ENCODE results near the gene CHRNE.
A peak's percentile ranks its signal among the peaks of the same experiment; 100 is the strongest.

The CHRNE gene

DNA sequence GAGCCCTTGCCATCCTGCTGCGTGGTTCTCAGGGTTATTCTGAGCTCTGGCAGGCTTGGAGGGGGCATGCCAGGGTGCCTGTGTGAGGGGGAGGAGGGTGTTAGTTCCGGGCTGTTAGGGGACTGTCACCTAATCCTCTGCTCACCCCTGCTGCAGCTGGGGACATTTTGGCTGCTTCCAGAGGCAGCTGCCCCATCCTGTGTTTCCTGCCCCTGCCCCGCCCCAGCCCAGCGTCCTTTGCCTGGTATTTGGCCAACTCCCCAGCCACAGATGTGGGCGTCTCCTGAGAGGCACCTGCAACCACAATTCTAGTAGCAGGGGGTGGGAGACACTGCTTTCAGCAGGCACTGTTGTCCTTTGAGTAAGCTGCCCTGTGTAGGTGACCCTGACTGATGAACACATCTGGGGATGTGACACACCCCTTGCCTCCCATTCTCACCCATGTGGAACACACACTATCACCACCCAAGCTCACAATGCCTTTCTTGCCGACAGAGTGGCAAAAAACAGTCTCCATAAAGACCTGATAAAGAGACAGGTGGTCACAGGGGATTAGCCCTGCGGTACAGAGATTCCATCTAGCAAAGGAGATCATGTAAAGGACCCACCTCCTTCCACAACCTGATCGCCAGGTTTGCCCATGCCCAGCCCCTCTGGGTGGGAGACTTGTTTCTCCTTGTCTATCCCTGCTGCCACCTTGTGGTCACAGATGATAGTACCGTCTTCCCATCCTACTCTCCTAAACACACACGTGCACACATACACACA lies at the start of gene CHRNE:
Gene CHRNE (minus strand): TSS at position 48 of the 768 bp plus-strand sequence. CDS start 35 bp downstream, at position 13.
- DNase-seq (ENCODE audit: low read depth in 2 of 2) = peak; percentile 42 to 52

- no peak for DNase-seq (ENCODE audit: low read depth in 2 of 2)
Measured at GRCh38 chr17:4951486-4951885, 48.6 kb upstream of the CHRNE start.

- DNase-seq (ENCODE audit: low read depth in 2 of 2) = no peak
Measured at GRCh38 chr17:4950746-4951204, 47.9 kb upstream of the CHRNE start, which contains the start of gene ENO3. TSS of gene ENO3 (plus strand) at chr17:4951119. CDS start at chr17:4951830, 711 bp downstream.

- no peak for DNase-seq (ENCODE audit: low read depth in 2 of 2)
Measured at GRCh38 chr17:4950075-4950745, 47.3 kb upstream of the CHRNE start.

DNA sequence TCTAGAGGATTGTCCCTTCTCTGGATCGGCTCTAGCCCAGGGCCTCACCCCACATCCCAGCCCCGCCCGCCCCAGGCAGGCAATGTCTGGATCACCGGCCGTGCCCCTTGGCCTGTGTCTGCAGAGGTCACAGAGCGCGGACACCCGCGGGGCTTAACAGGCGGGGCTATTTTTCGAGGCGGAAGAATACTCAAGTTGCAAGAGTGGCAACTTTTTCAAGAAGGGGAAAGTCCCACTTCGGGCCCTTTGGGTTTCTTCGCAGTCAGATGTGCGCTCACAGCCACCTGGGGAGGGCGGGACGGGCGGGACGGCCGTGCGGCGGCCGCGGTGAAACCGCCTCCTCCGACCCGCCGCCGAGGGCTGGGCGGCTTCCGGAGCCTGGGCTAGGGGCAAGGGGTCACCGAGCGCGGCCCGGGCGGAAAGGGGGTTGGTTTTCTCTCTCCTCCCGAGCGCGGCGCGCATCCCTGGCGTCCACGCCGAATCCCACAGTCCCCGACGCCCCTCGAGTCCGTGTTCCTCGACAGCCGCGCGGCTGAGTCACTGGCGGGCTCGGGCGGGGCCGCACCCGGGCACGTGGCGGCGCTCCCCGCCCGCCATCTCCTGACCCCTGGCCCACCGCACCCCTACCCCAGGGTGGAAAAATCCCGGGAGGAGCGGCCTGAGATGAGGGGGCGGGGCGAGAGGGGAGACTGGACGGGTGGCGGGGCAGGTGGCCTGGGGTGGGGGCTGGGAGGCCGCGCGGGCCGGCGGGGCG lies 46.6 kb upstream of the CHRNE start:
- peak in 1 of 2 donors; percentile 56 for DNase-seq (ENCODE audit: low read depth in 2 of 2)

GRCh38 chr17:4948931-4949320 lies 46.0 kb upstream of the CHRNE start:
- no peak for DNase-seq (ENCODE audit: low read depth in 2 of 2)

- DNase-seq (ENCODE audit: low read depth in 2 of 2) = peak; percentile 78 to 82
Measured at GRCh38 chr17:4948166-4948930, 45.5 kb upstream of the CHRNE start, which contains the start of gene PFN1. TSS of gene PFN1 (minus strand) at chr17:4948530. CDS start at chr17:4948394, 136 bp downstream.

DNA sequence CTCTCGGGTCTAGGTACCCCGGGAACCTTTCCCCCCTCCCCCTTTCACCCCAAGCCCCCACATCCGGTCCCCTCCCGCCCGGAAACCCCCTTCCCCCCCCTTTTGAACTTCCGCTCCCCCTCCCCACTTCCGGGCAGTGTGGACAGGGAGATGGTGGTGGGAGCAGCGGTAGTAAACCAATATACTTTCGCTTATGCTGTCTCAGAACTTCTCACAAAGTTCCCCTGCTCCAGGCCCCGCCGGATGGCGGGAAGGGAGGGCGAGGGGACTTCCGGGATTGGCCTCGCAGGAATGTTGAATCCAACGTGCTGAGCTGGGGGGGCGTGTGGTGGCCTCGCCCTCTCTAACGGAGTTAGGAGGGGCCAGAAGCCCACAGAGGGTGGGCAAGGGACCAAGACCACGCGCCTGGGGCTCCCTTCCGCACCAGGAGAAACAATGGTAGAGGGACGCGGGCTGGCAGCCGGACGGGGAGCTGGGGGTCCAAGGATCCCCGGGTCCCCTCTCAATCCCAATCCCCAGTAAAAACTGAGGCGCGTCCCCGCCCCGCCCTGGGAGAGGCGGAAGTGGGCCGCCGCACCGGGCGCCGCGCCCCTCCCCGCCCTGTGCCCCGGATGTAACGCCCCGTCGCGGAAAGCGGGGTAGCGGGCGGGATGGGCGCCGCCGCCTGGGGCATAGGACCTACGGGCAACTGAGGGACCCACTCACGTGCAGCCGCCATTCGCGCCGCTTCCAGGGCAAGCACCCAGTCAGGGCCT lies 44.7 kb upstream of the CHRNE start:
- DNase-seq (ENCODE audit: low read depth in 2 of 2) = no peak

DNA sequence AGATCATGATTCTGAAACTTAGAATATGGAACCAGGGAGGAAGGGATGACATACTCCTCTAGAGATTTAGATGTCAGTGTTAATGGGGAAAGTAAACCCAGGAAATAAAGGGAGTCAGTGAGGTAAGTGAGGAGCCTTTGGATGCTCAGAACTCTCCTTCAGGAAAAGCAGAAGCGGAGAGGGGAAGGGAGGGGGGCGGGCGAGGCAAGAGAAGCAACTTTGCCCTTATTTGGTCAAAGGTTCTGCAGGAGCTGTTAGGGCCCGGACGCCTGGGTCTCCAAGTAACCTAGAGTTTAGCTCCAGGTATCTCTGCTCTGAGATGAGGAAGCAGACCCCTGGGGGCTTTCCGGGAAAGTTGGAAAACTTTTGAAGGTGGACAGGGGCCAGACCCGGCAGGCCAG lies 44.1 kb upstream of the CHRNE start:
- no peak for DNase-seq (ENCODE audit: low read depth in 2 of 2)

- DNase-seq (ENCODE audit: low read depth in 2 of 2) = no peak
Measured at GRCh38 chr17:4946312-4946976, 43.5 kb upstream of the CHRNE start.

DNA sequence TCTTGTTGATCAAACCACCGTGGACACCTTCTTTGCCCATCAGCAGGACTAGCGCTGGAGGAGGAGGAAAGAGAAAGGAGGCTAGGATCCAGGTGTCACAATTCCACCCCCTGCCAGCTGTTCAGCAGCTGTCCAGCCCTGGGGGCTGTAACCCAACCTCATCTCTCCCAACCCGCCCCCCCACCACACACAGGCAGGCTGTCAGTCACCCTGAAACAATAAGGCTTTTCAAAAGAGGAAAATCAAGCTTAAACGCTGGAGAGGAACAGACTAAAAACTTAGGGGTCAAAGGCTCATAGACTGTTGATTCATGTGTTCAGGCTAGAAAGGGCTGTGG lies 43.0 kb upstream of the CHRNE start:
- no peak for DNase-seq (ENCODE audit: low read depth in 2 of 2)

GRCh38 chr17:4945176-4945943 lies 42.5 kb upstream of the CHRNE start:
- DNase-seq (ENCODE audit: low read depth in 2 of 2) = peak in 1 of 2 donors; percentile 75

DNA sequence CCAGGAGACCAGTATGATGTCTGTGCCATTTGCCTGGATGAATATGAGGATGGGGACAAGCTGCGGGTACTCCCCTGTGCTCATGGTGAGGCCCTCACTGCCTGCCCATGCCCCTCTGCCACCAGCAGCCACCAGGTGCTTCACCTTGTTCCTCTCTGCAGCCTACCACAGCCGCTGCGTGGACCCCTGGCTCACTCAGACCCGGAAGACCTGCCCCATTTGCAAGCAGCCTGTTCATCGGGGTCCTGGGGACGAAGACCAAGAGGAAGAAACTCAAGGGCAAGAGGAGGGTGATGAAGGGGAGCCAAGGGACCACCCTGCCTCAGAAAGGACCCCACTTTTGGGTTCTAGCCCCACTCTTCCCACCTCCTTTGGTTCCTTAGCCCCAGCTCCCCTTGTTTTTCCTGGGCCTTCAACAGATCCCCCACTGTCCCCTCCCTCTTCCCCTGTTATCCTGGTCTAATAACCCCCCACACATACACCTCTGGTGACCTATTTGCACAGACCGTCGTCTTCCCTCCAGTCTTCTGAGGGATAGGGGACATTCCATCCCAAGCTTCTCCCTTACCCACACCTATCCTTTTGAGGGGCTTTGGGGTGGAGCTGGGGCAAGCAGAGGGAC lies 41.8 kb upstream of the CHRNE start:
- no peak for DNase-seq (ENCODE audit: low read depth in 2 of 2)

DNA sequence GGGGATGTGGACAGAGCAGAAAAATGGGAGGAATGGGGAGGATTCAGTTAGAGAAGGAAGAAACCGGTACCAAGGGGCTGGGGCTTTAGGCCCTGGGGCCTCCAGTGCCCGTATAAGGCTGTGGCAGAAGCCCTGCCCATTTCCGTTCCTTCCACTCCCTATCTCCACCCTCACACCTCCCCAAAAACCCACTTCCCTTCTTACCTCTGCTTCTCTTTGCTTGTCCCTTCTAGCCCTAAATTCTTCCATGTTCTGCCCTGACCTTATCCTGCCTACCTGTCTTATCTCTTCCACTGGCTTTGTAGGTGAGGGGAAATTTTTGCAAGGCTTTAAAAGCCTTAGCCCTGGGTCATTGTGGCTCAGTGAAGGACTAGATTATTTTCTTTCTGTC lies 41.3 kb upstream of the CHRNE start:
- no peak for DNase-seq (ENCODE audit: low read depth in 2 of 2)

DNA sequence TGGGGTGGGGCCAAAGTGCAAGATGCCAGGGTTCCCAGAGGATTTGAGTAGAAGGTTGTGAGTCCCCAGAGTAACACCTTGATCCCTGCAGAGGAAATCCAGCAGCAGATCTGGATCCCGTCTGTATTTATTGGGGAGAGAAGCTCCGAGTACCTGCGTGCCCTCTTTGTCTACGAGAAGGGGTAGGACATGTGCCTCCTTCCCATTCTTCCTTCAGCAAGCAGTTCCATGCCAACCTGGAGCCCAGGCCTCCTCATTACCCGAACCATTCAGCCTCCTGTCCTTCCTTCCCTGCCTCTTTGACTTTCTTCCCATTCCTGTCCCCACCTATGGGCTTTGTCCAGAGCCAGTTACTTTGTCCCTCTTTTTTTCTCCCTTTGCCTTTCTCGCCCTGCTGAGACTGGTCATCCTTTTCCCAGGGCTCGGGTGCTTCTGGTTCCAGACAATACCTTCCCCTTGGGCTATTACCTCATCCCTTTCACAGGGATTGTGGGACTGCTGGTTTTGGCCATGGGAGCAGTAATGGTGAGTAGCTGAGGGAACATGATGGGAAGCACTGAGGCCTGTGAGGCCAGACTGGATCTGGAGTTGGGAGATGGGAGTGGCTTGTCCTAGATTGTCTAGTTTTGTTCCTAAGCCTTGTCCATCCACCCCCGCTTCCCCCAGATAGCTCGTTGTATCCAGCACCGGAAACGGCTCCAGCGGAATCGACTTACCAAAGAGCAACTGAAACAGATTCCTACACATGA lies 40.0 kb upstream of the CHRNE start:
- DNase-seq (ENCODE audit: low read depth in 2 of 2) = no peak

DNA sequence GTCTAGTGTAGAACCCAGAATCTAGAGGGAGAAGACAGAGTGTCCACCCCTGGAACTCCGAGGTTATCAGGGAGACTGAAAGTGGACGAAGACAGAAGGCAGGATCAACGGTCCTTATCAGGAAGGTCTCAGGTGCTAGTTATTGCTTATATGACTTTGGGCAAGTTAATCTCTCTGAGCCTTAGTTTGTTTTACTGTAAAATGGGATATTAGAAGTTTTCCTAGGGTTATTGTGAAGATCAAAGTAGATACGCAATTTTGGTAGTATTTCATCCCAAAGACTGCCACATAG lies 38.4 kb upstream of the CHRNE start:
- DNase-seq (ENCODE audit: low read depth in 2 of 2) = no peak

DNA sequence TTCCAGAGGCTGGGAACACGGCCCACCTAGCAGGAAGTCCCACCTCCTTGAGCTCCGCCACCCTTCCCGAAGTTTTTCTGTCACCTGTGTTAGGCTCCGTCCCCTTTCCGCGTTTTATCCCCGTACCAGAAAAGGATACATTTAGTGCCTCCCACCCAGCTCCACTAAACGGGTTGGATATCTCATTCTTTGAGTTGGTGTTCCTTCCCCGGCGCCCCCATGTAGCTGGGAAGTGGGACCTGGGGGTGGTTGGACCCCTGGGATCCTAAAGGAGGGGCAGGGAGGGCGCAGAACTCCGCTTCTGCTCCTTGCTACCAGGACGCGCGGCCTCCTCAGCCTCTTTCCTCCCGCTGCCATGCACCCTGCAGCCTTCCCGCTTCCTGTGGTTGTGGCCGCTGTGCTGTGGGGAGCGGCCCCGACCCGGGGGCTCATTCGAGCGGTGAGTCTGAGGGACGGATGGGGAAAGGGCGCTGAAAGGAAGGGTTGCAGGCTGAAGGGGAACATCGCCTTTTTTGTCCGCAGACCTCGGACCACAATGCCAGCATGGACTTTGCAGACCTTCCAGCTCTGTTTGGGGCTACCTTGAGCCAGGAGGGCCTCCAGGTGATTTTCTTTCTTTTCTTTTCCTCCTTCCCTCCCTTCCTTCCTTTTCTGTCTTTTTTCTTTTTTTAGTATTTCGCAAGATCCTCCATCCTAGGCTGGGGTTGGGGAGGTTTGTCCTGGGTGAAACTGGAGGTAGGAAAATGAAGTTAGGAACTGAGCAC lies 37.8 kb upstream of the CHRNE start:
- no peak for DNase-seq (ENCODE audit: low read depth in 2 of 2)

All from stimulated activated CD4-positive, alpha-beta T cell treated with anti-CD3 and anti-CD28 coated beads, Interleukin-1b, Interleukin-23, amount 100 ng/mL, for 1 hour (primary cell).